HepG2 (cell line): ENCODE data around the gene TIMM13. TPM values are rescaled to one million over a fixed set of nuclear protein-coding genes. Genes with fewer than 3 reads are reported as not detected.

ENCODE experiments used
- ATF7 ChIP-seq, 2 experiments: fragments of 450-650 bp in 1 of 2; sonication (generic) in 1 of 2; formaldehyde crosslinking in 1 of 2; IDR thresholded peaks; 2 replicates each; pipeline versions ENCODE4 v1.4.0 to v1.6.1; 2016 to 2020; ENCODE audit warnings: antibody characterized with exemption in 1 of 2, mild to moderate bottlenecking in 1 of 2, missing genetic modification reagents in 1 of 2
- FOXO1 ChIP-seq: sonication (generic); formaldehyde crosslinking; IDR thresholded peaks from 2 replicates; pipeline ENCODE4 v1.4.0; 2020; ENCODE audit warnings: missing genetic modification reagents
- IKZF4 ChIP-seq: sonication (generic); formaldehyde crosslinking; IDR thresholded peaks from 2 replicates; pipeline ENCODE4 v1.5.1; 2020; ENCODE audit warnings: borderline replicate concordance, mild to moderate bottlenecking, low read depth, missing genetic modification reagents; ENCODE audit errors: not compliant biosample characterization
- KAT7 ChIP-seq: IDR thresholded peaks from 2 replicates; pipeline ENCODE4 v1.6.1; 2018; ENCODE audit warnings: borderline replicate concordance, missing compliant biosample characterization
- KDM4B ChIP-seq: sonication (generic); formaldehyde crosslinking; IDR thresholded peaks from 2 replicates; pipeline ENCODE4 v1.4.0; 2020; ENCODE audit warnings: missing genetic modification reagents
- KDM6A ChIP-seq: IDR thresholded peaks from 2 replicates; pipeline ENCODE4 v1.6.1; 2016; ENCODE audit warnings: low read depth
- KMT2B ChIP-seq: IDR thresholded peaks from 2 replicates; pipeline ENCODE4 v1.6.1; 2016; ENCODE audit warnings: missing genetic modification reagents, missing compliant biosample characterization
- MLX ChIP-seq: IDR thresholded peaks from 2 replicates; pipeline ENCODE4 v1.6.1; 2016
- NFIB ChIP-seq: sonication (generic); formaldehyde crosslinking; IDR thresholded peaks from 2 replicates; pipeline ENCODE4 v1.9.0; 2021; ENCODE audit warnings: missing genetic modification reagents, mild to moderate bottlenecking, borderline replicate concordance
- YEATS4 ChIP-seq: sonication (generic); formaldehyde crosslinking; IDR thresholded peaks from 2 replicates; pipeline ENCODE4 v1.4.0; 2020; ENCODE audit warnings: missing genetic modification reagents, borderline replicate concordance
- ZBTB4 ChIP-seq: sonication (generic); formaldehyde crosslinking; IDR thresholded peaks from 2 replicates; pipeline ENCODE4 v1.4.0; 2020; ENCODE audit warnings: missing genetic modification reagents, mild to moderate bottlenecking, borderline replicate concordance
- ZNF281 ChIP-seq: sonication (generic); formaldehyde crosslinking; IDR thresholded peaks from 2 replicates; pipeline ENCODE4 v1.4.0; 2020; ENCODE audit warnings: missing genetic modification reagents, borderline replicate concordance
- ZNF572 ChIP-seq: sonication (generic); formaldehyde crosslinking; IDR thresholded peaks from 2 replicates; pipeline ENCODE4 v1.5.1; 2020; ENCODE audit warnings: mild to moderate bottlenecking, missing genetic modification reagents
- polyA plus RNA-seq, 8 experiments: library from polyadenylated mRNA; depleted of rRNA in 3 of 8; stranded (reverse) in 7 of 8; unstranded in 1 of 8; fragments of >200 nt; fragmentation: Illumina TruSeq in 4 of 8; extraction: Trizol in 4 of 8; gene quantifications; 2 replicates each; pipeline versions ENCODE4 v1.2.1 to v1.2.3, GENCODE V29; 2011 to 2016; ENCODE audit warnings: low read depth in 4 of 8, missing spikeins in 1 of 8, mixed read lengths in 1 of 8; ENCODE audit not compliant: insufficient read depth in 1 of 8
- total RNA-seq, 5 experiments: library from RNA; depleted of rRNA; stranded (reverse); fragments of >200 nt; fragmentation: Illumina TruSeq; extraction: Trizol; gene quantifications; 2 replicates each; pipeline ENCODE4 v1.2.3, GENCODE V29; 2016; ENCODE audit warnings: low read depth in 1 of 5
- TF ChIP-seq, protein P1 (sequence below): sonication (generic); formaldehyde crosslinking; IDR thresholded peaks from 2 replicates; pipeline ENCODE4 v1.8.1; 2023; ENCODE audit warnings: missing genetic modification reagents, mild to moderate bottlenecking, borderline replicate concordance
- TF ChIP-seq, protein P2 (sequence below): sonication (generic); formaldehyde crosslinking; IDR thresholded peaks from 2 replicates; pipeline ENCODE4 v1.9.0; 2021; ENCODE audit warnings: missing genetic modification reagents, borderline replicate concordance
- TF ChIP-seq, protein P3 (sequence below): sonication (generic); formaldehyde crosslinking; IDR thresholded peaks from 2 replicates; pipeline ENCODE4 v1.4.0; 2020; ENCODE audit warnings: mild to moderate bottlenecking, missing genetic modification reagents
- TF ChIP-seq, protein P4 (sequence below): sonication (generic); formaldehyde crosslinking; IDR thresholded peaks from 2 replicates; pipeline ENCODE4 v1.4.0; 2020; ENCODE audit warnings: missing genetic modification reagents

The TIMM13 gene
- total and polyA plus RNA-seq, 2 of the 13 experiments (the other 11 are each of a cell fraction or from before 2014, with no cell fraction given), result 48.4 to 108 TPM

DNA sequence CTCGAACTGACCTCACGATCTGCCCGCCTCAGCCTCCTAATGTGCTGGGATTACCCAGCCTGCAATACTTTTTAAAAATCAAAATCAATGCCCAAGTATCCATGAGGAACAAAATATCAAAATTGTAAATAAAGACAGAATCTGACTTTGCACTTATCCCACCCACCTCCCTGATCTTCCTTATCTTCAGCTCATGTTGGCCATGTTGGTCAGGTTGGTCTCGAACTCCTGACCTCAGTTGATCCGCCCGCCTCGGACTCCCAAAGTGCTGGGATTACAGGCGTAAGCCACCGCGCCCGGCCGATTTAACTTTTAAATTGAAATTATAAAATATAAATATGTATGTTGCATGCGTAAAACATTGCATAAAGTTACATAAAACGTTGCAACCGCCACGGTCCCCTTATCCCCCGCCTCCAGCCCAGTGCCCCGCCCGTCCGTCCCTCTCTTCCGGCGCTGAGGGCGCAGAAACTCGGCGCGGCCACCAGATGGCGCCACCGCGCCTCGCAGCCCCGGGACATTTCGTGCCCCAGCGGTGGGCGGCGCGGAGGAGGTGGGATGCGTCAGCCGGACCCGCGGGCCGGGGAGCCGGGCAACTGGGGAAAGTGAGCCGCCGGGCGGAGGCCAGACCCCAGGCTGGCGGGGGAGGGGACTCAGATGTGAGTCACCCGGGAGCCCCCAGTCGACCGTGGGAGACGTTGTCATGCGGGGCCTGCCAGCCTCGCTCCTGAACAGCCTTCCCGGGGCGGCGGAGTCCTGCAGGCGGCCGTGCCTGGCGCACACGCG is 47.0 kb upstream of the TIMM13 start (continued):
- TF ChIP-seq, protein P1, sequence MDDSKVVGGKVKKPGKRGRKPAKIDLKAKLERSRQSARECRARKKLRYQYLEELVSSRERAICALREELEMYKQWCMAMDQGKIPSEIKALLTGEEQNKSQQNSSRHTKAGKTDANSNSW (CRISPR knock-in tag), result no peak
- no peak; the same call in 1 of the 2 replicates for TF ChIP-seq FOXO1 (CRISPR knock-in tag)
- TF ChIP-seq IKZF4 (CRISPR knock-in tag), result no peak
- no peak for TF ChIP-seq NFIB (CRISPR knock-in tag)
- TF ChIP-seq KMT2B (CRISPR knock-in tag), result no peak
- no peak for TF ChIP-seq ATF7 (IDR thresholded peaks at IDR 0.05)
- TF ChIP-seq ATF7 (CRISPR knock-in tag; IDR thresholded peaks at IDR 0.05), result no peak
- TF ChIP-seq, protein P2, sequence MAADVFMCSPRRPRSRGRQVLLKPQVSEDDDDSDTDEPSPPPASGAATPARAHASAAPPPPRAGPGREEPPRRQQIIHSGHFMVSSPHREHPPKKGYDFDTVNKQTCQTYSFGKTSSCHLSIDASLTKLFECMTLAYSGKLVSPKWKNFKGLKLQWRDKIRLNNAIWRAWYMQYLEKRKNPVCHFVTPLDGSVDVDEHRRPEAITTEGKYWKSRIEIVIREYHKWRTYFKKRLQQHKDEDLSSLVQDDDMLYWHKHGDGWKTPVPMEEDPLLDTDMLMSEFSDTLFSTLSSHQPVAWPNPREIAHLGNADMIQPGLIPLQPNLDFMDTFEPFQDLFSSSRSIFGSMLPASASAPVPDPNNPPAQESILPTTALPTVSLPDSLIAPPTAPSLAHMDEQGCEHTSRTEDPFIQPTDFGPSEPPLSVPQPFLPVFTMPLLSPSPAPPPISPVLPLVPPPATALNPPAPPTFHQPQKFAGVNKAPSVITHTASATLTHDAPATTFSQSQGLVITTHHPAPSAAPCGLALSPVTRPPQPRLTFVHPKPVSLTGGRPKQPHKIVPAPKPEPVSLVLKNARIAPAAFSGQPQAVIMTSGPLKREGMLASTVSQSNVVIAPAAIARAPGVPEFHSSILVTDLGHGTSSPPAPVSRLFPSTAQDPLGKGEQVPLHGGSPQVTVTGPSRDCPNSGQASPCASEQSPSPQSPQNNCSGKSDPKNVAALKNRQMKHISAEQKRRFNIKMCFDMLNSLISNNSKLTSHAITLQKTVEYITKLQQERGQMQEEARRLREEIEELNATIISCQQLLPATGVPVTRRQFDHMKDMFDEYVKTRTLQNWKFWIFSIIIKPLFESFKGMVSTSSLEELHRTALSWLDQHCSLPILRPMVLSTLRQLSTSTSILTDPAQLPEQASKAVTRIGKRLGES (CRISPR knock-in tag), result no peak
- TF ChIP-seq ZNF281, result peak; percentile 52; the same call in 1 of the 2 replicates
- no peak for TF ChIP-seq ZNF572 (CRISPR knock-in tag)
- 0 out of 2 replicates have a peak, but pooled peaks have one; percentile 72 for TF ChIP-seq ZBTB4 (CRISPR knock-in tag)
- peak; percentile 64; the same call in 1 of the 2 replicates for TF ChIP-seq KAT7 (CRISPR knock-in tag)
- TF ChIP-seq MLX (CRISPR knock-in tag), result no peak; the same call in 1 of the 2 replicates
- TF ChIP-seq, protein P3, sequence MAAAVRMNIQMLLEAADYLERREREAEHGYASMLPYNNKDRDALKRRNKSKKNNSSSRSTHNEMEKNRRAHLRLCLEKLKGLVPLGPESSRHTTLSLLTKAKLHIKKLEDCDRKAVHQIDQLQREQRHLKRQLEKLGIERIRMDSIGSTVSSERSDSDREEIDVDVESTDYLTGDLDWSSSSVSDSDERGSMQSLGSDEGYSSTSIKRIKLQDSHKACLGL (CRISPR knock-in tag), result no peak
- peak; percentile 82; the same call in 1 of the 2 replicates for TF ChIP-seq KDM4B (CRISPR knock-in tag)
- TF ChIP-seq KDM6A (CRISPR knock-in tag), result no peak
- no peak; the same call in 1 of the 2 replicates for TF ChIP-seq YEATS4 (CRISPR knock-in tag)
- TF ChIP-seq, protein P4, sequence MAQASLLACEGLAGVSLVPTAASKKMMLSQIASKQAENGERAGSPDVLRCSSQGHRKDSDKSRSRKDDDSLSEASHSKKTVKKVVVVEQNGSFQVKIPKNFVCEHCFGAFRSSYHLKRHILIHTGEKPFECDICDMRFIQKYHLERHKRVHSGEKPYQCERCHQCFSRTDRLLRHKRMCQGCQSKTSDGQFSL (CRISPR knock-in tag), result no peak
